PC-3 (cell line): ENCODE data around the gene IFNAR1. TPM values are rescaled to one million over a fixed set of nuclear protein-coding genes. Genes with fewer than 3 reads are reported as not detected.
A peak's percentile ranks its signal among the peaks of the same experiment; 100 is the strongest.

ENCODE experiments used
- ATAC-seq: fragments of 200-7000 bp; cut with Tn5 transposase; 2 replicates; pipeline ENCODE4 v1.9.1; 2020; ENCODE audit warnings: mild to moderate bottlenecking, moderate library complexity
- BruUV-seq: library from RNA; stranded (reverse); fragments of 400-500 nt; replicated peaks from 2 replicates; lab custom pipeline; 2021; lab: Mats Ljungman, UMichigan
- CTCF ChIA-PET: fragments of 300-600 bp; sonication (Branson Sonifier 250); formaldehyde crosslinking; loops from one replicate; lab custom pipeline; 2022; ENCODE audit warnings: antibody characterized with exemption; lab: Charles Lee
- POLR2A ChIA-PET: fragments of 300-600 bp; sonication (Branson Sonifier 250); formaldehyde crosslinking; loops from one replicate; lab custom pipeline; 2022; ENCODE audit warnings: antibody characterized with exemption; ENCODE audit not compliant: unreplicated experiment; lab: Charles Lee
- DNase-seq: peaks from one replicate; pipeline ENCODE4 v3.0.0-alpha.2; 2015
- H2AFZ ChIP-seq: fragments of 300-600 bp; sonication (generic); 2 replicates; pipeline ENCODE4 v1.6.0; 2016; ENCODE audit warnings: antibody characterized with exemption, low read length
- H3F3A ChIP-seq: fragments of 300-600 bp; sonication (generic); one replicate; pipeline ENCODE4 v1.6.0; 2017; ENCODE audit warnings: antibody characterized with exemption, low read length, control low read depth, mild to moderate bottlenecking; ENCODE audit not compliant: unreplicated experiment
- H3K27ac ChIP-seq: fragments of 300-600 bp; sonication (generic); 2 replicates; pipeline ENCODE4 v1.5.1; 2016; ENCODE audit warnings: mild to moderate bottlenecking, low read length
- H3K27me3 ChIP-seq: fragments of 300-600 bp; sonication (generic); 2 replicates; pipeline ENCODE4 v1.6.1; 2016; ENCODE audit warnings: low read length, mixed read lengths
- H3K36me3 ChIP-seq: fragments of 300-600 bp; sonication (generic); 2 replicates; pipeline ENCODE4 v1.6.1; 2016; ENCODE audit warnings: low read depth, mixed run types, low read length, mixed read lengths
- H3K4me1 ChIP-seq: fragments of 300-600 bp; sonication (generic); 2 replicates; pipeline ENCODE4 v1.5.1; 2016; ENCODE audit warnings: low read length; ENCODE audit not compliant: insufficient read depth
- H3K4me2 ChIP-seq: fragments of 300-600 bp; sonication (generic); 2 replicates; pipeline ENCODE4 v1.6.0; 2016; ENCODE audit warnings: low read length
- H3K4me3 ChIP-seq: fragments of 300-600 bp; sonication (generic); 2 replicates; pipeline ENCODE4 v1.5.1; 2016; ENCODE audit warnings: mild to moderate bottlenecking, low read length, mixed read lengths
- H3K79me2 ChIP-seq: fragments of 300-600 bp; sonication (generic); 2 replicates; pipeline ENCODE4 v1.6.1; 2017; ENCODE audit warnings: low read length, mixed read lengths
- H3K9ac ChIP-seq: fragments of 300-600 bp; sonication (generic); 2 replicates; pipeline ENCODE4 v1.6.0; 2016; ENCODE audit warnings: mild to moderate bottlenecking, low read length
- H3K9me2 ChIP-seq: fragments of 300-600 bp; sonication (generic); replicated peaks from 2 replicates; pipeline ENCODE4 v1.6.1; 2016; ENCODE audit warnings: mixed run types, low read length, mixed read lengths
- H3K9me3 ChIP-seq: fragments of 300-600 bp; sonication (generic); 2 replicates; pipeline ENCODE4 v1.6.1; 2016; ENCODE audit warnings: low read length, mixed read lengths
- H4K20me1 ChIP-seq: fragments of 300-600 bp; sonication (generic); 2 replicates; pipeline ENCODE4 v1.6.1; 2016; ENCODE audit warnings: low read length, mixed read lengths
- CTCF ChIP-seq: fragments of 300-600 bp; sonication (generic); conservative IDR thresholded peaks from 2 replicates; pipeline ENCODE4 v1.5.1; 2017; ENCODE audit warnings: antibody characterized with exemption, low read depth, mild to moderate bottlenecking, low read length
- EZH2 ChIP-seq: fragments of 300-600 bp; sonication (generic); IDR thresholded peaks from one replicate; pipeline ENCODE4 v1.6.1; 2017; ENCODE audit warnings: antibody characterized with exemption, mild to moderate bottlenecking, low read length; ENCODE audit not compliant: unreplicated experiment
- EZH2phosphoT487 ChIP-seq: fragments of 300-600 bp; sonication (generic); IDR thresholded peaks from 2 replicates; pipeline ENCODE4 v1.6.1; 2018; ENCODE audit warnings: mild to moderate bottlenecking, antibody characterized with exemption, low read length, borderline replicate concordance
- intact Hi-C: fragments of 100-400 bp; cut with micrococcal nuclease; formaldehyde crosslinking; loops from 2 replicates; pipeline ENCODE4 v1.9.0; 2023
- total RNA-seq: library from RNA; depleted of rRNA; stranded (reverse); fragments of >200 nt; gene quantifications from 2 replicates; pipeline ENCODE4 v1.2.3, GENCODE V29; 2014

IFNAR1 gene
- total RNA-seq, 1 experiment from 2014 or later, result 13.2 TPM

- ATAC-seq (no peak), DNase-seq (no peak)
- Histone ChIP-seq H3K36me3 (no peaks in the 10 kb centered on the region), H3F3A (no peaks in the 10 kb centered on the region), H3K4me2 (no peak overlapping the region), H3K9ac (no peak overlapping the region), H3K27me3 (no peaks in the 10 kb centered on the region), H3K4me1 (peaks cover 16% of the 10 kb centered on the region), H3K9me3 (no peaks in the 10 kb centered on the region), H3K79me2 (no peaks in the 10 kb centered on the region), H3K27ac (no peak overlapping the region), H3K4me3 (no peak overlapping the region), H3K9me2 (no peaks in the 10 kb centered on the region), H4K20me1 (no peaks in the 10 kb centered on the region), H2AFZ (no peak overlapping the region)
- no TSS peak for BruUV-seq
- ChIA-PET CTCF (no interaction called here), POLR2A (no interaction called here)
- intact Hi-C loops, result no loop called here
- TF ChIP-seq CTCF (no peak), EZH2 (no peak), EZH2phosphoT487 (no peak)
Measured at GRCh38 chr21:33296156-33296555, 28.6 kb upstream of the IFNAR1 start.

- Histone ChIP-seq H2AFZ (no peak overlapping the region), H3K36me3 (no peaks in the 10 kb centered on the region), H3K27ac (peak overlapping the region; percentile 15; the same call in 1 of the 2 replicates), H3K4me3 (no peak overlapping the region), H3K4me1 (peaks cover 21% of the 10 kb centered on the region), H3F3A (no peaks in the 10 kb centered on the region), H3K4me2 (peak overlapping the region; percentile 27), H3K9me3 (no peaks in the 10 kb centered on the region), H3K27me3 (no peaks in the 10 kb centered on the region), H3K79me2 (no peaks in the 10 kb centered on the region), H3K9ac (no peak overlapping the region), H4K20me1 (no peaks in the 10 kb centered on the region), H3K9me2 (no peaks in the 10 kb centered on the region)
- no TSS peak for BruUV-seq
- CTCF ChIA-PET, result interaction anchor here (0.6 to 0.8 kb wide), 2 partner anchors 33 to 102 kb away, joined by 3 to 6 read pairs; partner anchors contain the start of gene IL10RB
- intact Hi-C loops, result no loop called here
- DNase-seq, result peak; percentile 57
- no peak for TF ChIP-seq EZH2
- no peak for TF ChIP-seq EZH2phosphoT487
- TF ChIP-seq CTCF, result no peak
- POLR2A ChIA-PET, result interaction anchor here (0.6 kb wide), 1 partner anchor 168 kb away, joined by 4 read pairs; no protein-coding TSS in a partner anchor
- peak; percentile 53 for ATAC-seq
Measured at GRCh38 chr21:33299181-33299752, 25.5 kb upstream of the IFNAR1 start.
